Measurements from ENCODE around the gene NUDT8.

NUDT8 gene

GRCh38 chr11:67630943-67631331 lies 1.2 kb upstream of the NUDT8 start:
- no peak for TF ChIP-seq CTCF (IDR thresholded peaks at IDR 0.05; ENCODE audit: low read depth, low read length)
- no peak for DNase-seq
- no peaks in the 10 kb centered on the region for H3K36me3 ChIP-seq
- no peaks in the 10 kb centered on the region for H3K9me3 ChIP-seq
- no peaks in the 10 kb centered on the region for H3K27me3 ChIP-seq
- H3K4me1 ChIP-seq: no peaks in the 10 kb centered on the region
- H3K4me3 ChIP-seq (ENCODE audit: low read depth, low read length): peak overlapping the region; percentile 70

- Histone ChIP-seq H3K36me3 (no peaks in the 10 kb centered on the region), H3K4me3 (ENCODE audit: low read depth, low read length) (peak overlapping the region; percentile 70), H3K4me1 (no peaks in the 10 kb centered on the region), H3K27me3 (no peaks in the 10 kb centered on the region), H3K9me3 (no peaks in the 10 kb centered on the region)
- DNase-seq: peak; percentile 100
- TF ChIP-seq CTCF (IDR thresholded peaks at IDR 0.05; ENCODE audit: low read depth, low read length): peak; percentile 59
Observed at GRCh38 chr11:67630228-67630942, 648 bp upstream of the NUDT8 start.

GRCh38 chr11:67628710-67629385 lies 889 bp downstream of the NUDT8 start:
- no peaks in the 10 kb centered on the region for H3K36me3 ChIP-seq
- TF ChIP-seq CTCF (IDR thresholded peaks at IDR 0.05; ENCODE audit: low read depth, low read length): no peak
- DNase-seq: no peak
- H3K27me3 ChIP-seq: no peaks in the 10 kb centered on the region
- H3K4me3 ChIP-seq (ENCODE audit: low read depth, low read length): no peak overlapping the region; the same call in 1 of the 2 replicates
- no peaks in the 10 kb centered on the region for H3K9me3 ChIP-seq
- no peaks in the 10 kb centered on the region for H3K4me1 ChIP-seq

- no peaks in the 10 kb centered on the region for H3K27me3 ChIP-seq
- H3K9me3 ChIP-seq: no peaks in the 10 kb centered on the region
- no peaks in the 10 kb centered on the region for H3K36me3 ChIP-seq
- H3K4me3 ChIP-seq (ENCODE audit: low read depth, low read length): no peak overlapping the region
- no peak for DNase-seq
- no peaks in the 10 kb centered on the region for H3K4me1 ChIP-seq
- no peak for TF ChIP-seq CTCF (IDR thresholded peaks at IDR 0.05; ENCODE audit: low read depth, low read length)
Observed at GRCh38 chr11:67627812-67628624, 1.7 kb downstream of the NUDT8 start.

GRCh38 chr11:67627441-67627811 lies 2.3 kb downstream of the NUDT8 start:
- DNase-seq: no peak

More at GRCh38 chr11:67627441-67627811, 2.3 kb downstream of the NUDT8 start:
- no peak for TF ChIP-seq CTCF (IDR thresholded peaks at IDR 0.05; ENCODE audit: low read depth, low read length)
- Histone ChIP-seq H3K36me3 (no peaks in the 10 kb centered on the region), H3K4me3 (ENCODE audit: low read depth, low read length) (no peak overlapping the region), H3K27me3 (no peaks in the 10 kb centered on the region), H3K4me1 (no peaks in the 10 kb centered on the region), H3K9me3 (no peaks in the 10 kb centered on the region)
